Measurements from ENCODE around the gene SIDT2.
"Not testable (repeated sequence)": the region's sequence is repeated elsewhere in the genome, so short reads cannot be mapped to it uniquely, and the experiment has no call there.

SIDT2 gene

GRCh38 chr11:117175104-117175503 is 3.4 kb upstream of the SIDT2 start:
- Histone ChIP-seq H3K9ac (ENCODE audit: low read length) (no peak overlapping the region), H3K4me1 (ENCODE audit: insufficient read depth, low read length) (peaks cover 21% of the 10 kb centered on the region), H3K27ac (ENCODE audit: low read depth, low read length) (no peak overlapping the region)

DNA sequence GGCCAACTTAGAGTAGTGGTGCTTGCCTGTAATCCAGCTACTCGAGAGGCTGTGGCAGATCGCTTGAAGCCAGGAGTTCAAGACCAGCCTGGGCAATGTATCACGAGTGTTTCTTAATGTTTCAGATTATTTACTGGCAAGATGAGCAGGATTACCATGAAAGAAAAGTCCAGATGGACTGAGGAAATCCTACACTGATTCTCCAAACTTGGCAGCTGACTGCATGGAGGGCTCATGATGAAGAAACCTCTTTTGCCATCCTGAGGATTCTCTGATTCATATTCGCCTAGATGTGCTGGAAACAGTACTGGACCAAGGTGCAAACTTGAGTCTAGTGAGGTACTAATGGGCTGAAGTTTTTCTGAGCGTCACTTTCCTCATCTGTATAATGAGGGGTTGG is 2.8 kb upstream of the SIDT2 start:
- no peak overlapping the region for H3K4me3 ChIP-seq (ENCODE audit: low read depth in 1 of 2, low read length in 2 of 2)
- H3K27me3 ChIP-seq (ENCODE audit: control insufficient read depth in 1 of 2, insufficient read depth in 2 of 2, low read length in 2 of 2), result no peaks in the 10 kb centered on the region
- H3K27ac ChIP-seq (ENCODE audit: low read depth, low read length), result no peak overlapping the region
- peaks cover 6% of the 10 kb centered on the region for H3K36me3 ChIP-seq (ENCODE audit: insufficient read depth, low read length)
- no peaks in the 10 kb centered on the region for H3K9me3 ChIP-seq (ENCODE audit: low read length)
- H3K4me1 ChIP-seq (ENCODE audit: insufficient read depth, low read length), result peaks cover 24% of the 10 kb centered on the region
- no peak overlapping the region for H3K9ac ChIP-seq (ENCODE audit: low read length)

More at GRCh38 chr11:117175104-117175503, 3.4 kb upstream of the SIDT2 start:
- no peak overlapping the region for H3K4me3 ChIP-seq (ENCODE audit: low read depth in 1 of 2, low read length in 2 of 2)
- no peaks in the 10 kb centered on the region for H3K27me3 ChIP-seq (ENCODE audit: control insufficient read depth in 1 of 2, insufficient read depth in 2 of 2, low read length in 2 of 2)
- peaks cover 6% of the 10 kb centered on the region for H3K36me3 ChIP-seq (ENCODE audit: insufficient read depth, low read length)
- H3K9me3 ChIP-seq (ENCODE audit: low read length), result no peaks in the 10 kb centered on the region

DNA sequence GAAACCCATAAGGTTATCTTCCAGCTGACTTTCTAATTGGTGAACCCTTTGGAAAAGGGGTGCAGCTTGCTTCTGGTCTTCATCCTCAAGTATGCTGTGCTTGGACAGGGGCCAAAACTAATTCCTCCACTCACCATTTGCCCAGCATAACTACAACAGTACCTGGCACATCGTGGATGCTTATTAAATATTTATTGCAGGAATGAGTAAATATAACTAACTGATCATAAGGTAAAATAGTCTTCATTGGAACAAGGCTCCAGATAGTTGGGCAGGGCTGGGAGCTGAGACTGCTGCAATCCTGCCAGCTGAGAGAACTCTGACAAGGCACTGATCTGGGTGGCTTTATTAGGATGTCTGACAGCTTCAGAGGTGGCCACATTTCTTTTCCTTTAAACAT is 2.4 kb upstream of the SIDT2 start:
- H3K4me3 ChIP-seq (ENCODE audit: low read depth in 1 of 2, low read length in 2 of 2), result no peak overlapping the region
- H3K4me1 ChIP-seq (ENCODE audit: insufficient read depth, low read length), result peaks cover 24% of the 10 kb centered on the region
- peaks cover 2% of the 10 kb centered on the region for H3K36me3 ChIP-seq (ENCODE audit: insufficient read depth, low read length)
- H3K9ac ChIP-seq (ENCODE audit: low read length), result no peak overlapping the region
- no peaks in the 10 kb centered on the region for H3K9me3 ChIP-seq (ENCODE audit: low read length)
- H3K27ac ChIP-seq (ENCODE audit: low read depth, low read length), result no peak overlapping the region
- H3K27me3 ChIP-seq (ENCODE audit: control insufficient read depth in 1 of 2, insufficient read depth in 2 of 2, low read length in 2 of 2), result no peaks in the 10 kb centered on the region

- peak overlapping the region in 1 of 2 donors; percentile 81 for H3K4me3 ChIP-seq (ENCODE audit: low read depth in 1 of 2, low read length in 2 of 2)
- no peaks in the 10 kb centered on the region for H3K9me3 ChIP-seq (ENCODE audit: low read length)
- peak overlapping the region; percentile 70 for H3K9ac ChIP-seq (ENCODE audit: low read length)
- H3K4me1 ChIP-seq (ENCODE audit: insufficient read depth, low read length), result peaks cover 30% of the 10 kb centered on the region
- no peaks in the 10 kb centered on the region for H3K27me3 ChIP-seq (ENCODE audit: control insufficient read depth in 1 of 2, insufficient read depth in 2 of 2, low read length in 2 of 2)
- H3K27ac ChIP-seq (ENCODE audit: low read depth, low read length), result peak overlapping the region; percentile 91
- peaks cover 9% of the 10 kb centered on the region for H3K36me3 ChIP-seq (ENCODE audit: insufficient read depth, low read length)
Measured at GRCh38 chr11:117177534-117178209, 871 bp upstream of the SIDT2 start.

- H3K9ac ChIP-seq (ENCODE audit: low read length), result peak overlapping the region; percentile 47
- peaks cover 19% of the 10 kb centered on the region for H3K36me3 ChIP-seq (ENCODE audit: insufficient read depth, low read length)
- H3K4me3 ChIP-seq (ENCODE audit: low read depth in 1 of 2, low read length in 2 of 2), result peak overlapping the region; percentile 72 to 95
- H3K4me1 ChIP-seq (ENCODE audit: insufficient read depth, low read length), result peaks cover 30% of the 10 kb centered on the region
- H3K27me3 ChIP-seq (ENCODE audit: control insufficient read depth in 1 of 2, insufficient read depth in 2 of 2, low read length in 2 of 2), result no peaks in the 10 kb centered on the region
- no peaks in the 10 kb centered on the region for H3K9me3 ChIP-seq (ENCODE audit: low read length)
- peak overlapping the region; percentile 91 for H3K27ac ChIP-seq (ENCODE audit: low read depth, low read length)
Measured at GRCh38 chr11:117179048-117179999, 781 bp downstream of the SIDT2 start.

GRCh38 chr11:117180020-117180419 is 1.5 kb downstream of the SIDT2 start:
- Histone ChIP-seq H3K27ac (ENCODE audit: low read depth, low read length) (peak overlapping the region; percentile 91), H3K4me1 (ENCODE audit: insufficient read depth, low read length) (peaks cover 30% of the 10 kb centered on the region), H3K36me3 (ENCODE audit: insufficient read depth, low read length) (peaks cover 22% of the 10 kb centered on the region), H3K9me3 (ENCODE audit: low read length) (no peaks in the 10 kb centered on the region), H3K4me3 (ENCODE audit: low read depth in 1 of 2, low read length in 2 of 2) (peak overlapping the region; percentile 72 to 95), H3K9ac (ENCODE audit: low read length) (peak overlapping the region; percentile 47), H3K27me3 (ENCODE audit: control insufficient read depth in 1 of 2, insufficient read depth in 2 of 2, low read length in 2 of 2) (no peaks in the 10 kb centered on the region)

GRCh38 chr11:117180661-117181585 is 2.4 kb downstream of the SIDT2 start:
- Histone ChIP-seq H3K4me1 (ENCODE audit: insufficient read depth, low read length) (peaks cover 30% of the 10 kb centered on the region), H3K36me3 (ENCODE audit: insufficient read depth, low read length) (peaks cover 22% of the 10 kb centered on the region), H3K4me3 (ENCODE audit: low read depth in 1 of 2, low read length in 2 of 2) (peak overlapping the region in 1 of 2 donors; percentile 45), H3K27ac (ENCODE audit: low read depth, low read length) (peak overlapping the region; percentile 32), H3K9ac (ENCODE audit: low read length) (no peak overlapping the region), H3K27me3 (ENCODE audit: control insufficient read depth in 1 of 2, insufficient read depth in 2 of 2, low read length in 2 of 2) (no peaks in the 10 kb centered on the region), H3K9me3 (ENCODE audit: low read length) (no peaks in the 10 kb centered on the region)

DNA sequence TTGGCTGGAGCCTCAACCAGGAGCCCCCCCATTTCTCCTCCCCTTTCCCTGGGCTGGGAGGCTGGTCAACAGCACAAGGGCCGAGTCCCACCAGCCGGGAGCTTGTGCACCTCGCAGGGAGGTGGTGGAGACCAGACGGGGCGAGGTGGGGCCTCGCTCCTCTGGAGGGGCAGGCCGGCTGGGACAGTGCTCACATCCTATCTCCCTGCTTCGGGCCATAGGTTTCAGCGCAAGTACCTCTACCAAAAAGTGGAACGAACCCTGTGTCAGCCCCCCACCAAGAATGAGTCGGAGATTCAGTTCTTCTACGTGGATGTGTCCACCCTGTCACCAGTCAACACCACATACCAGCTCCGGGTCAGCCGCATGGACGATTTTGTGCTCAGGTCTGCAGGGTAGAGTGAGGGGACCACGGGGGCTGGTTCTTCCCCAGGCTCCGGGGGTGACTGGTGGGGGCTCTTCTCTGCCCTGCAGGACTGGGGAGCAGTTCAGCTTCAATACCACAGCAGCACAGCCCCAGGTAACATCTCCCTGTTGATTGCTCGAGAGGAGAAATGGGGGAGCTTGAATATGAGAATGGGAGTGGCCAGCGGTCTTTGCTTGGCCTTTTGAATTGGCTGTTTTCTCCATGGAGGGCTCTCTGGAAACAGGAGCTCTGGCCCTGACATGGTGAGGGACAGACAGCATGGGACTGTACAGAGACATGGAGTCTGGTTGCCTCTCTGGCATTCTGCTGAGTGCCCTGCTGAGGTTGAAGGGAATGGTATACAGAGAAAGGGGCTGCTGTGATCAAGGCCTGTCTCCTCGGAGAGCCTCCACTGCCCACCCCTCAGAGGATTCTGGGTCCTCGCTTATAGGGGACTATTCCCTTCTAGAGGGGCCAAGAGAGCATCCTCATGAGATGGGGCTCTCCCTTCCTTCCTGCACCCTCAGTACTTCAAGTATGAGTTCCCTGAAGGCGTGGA is 3.3 kb downstream of the SIDT2 start:
- H3K9ac ChIP-seq (ENCODE audit: low read length), result no peak overlapping the region
- H3K4me1 ChIP-seq (ENCODE audit: insufficient read depth, low read length), result peaks cover 30% of the 10 kb centered on the region
- H3K27me3 ChIP-seq (ENCODE audit: control insufficient read depth in 1 of 2, insufficient read depth in 2 of 2, low read length in 2 of 2), result no peaks in the 10 kb centered on the region
- H3K27ac ChIP-seq (ENCODE audit: low read depth, low read length), result no peak overlapping the region
- peaks cover 31% of the 10 kb centered on the region for H3K36me3 ChIP-seq (ENCODE audit: insufficient read depth, low read length)
- H3K9me3 ChIP-seq (ENCODE audit: low read length), result no peaks in the 10 kb centered on the region
- no peak overlapping the region for H3K4me3 ChIP-seq (ENCODE audit: low read depth in 1 of 2, low read length in 2 of 2)

DNA sequence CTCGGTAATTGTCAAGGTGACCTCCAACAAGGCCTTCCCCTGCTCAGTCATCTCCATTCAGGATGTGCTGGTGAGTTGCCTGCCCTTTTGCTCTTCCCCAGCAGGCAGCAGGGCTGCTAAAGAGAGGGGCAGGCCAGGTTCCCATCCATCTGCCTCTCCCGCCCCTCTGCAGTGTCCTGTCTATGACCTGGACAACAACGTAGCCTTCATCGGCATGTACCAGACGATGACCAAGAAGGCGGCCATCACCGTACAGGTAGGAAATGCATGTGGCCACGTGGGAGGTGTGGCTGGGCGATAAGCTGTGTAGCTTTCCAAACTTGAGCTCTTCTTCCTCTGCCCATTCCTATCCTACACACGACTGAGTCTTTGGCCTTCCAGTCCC is 4.0 kb downstream of the SIDT2 start:
- no peak overlapping the region for H3K27ac ChIP-seq (ENCODE audit: low read depth, low read length)
- H3K36me3 ChIP-seq (ENCODE audit: insufficient read depth, low read length), result peaks cover 38% of the 10 kb centered on the region
- no peaks in the 10 kb centered on the region for H3K9me3 ChIP-seq (ENCODE audit: low read length)
- peaks cover 30% of the 10 kb centered on the region for H3K4me1 ChIP-seq (ENCODE audit: insufficient read depth, low read length)
- no peak overlapping the region for H3K4me3 ChIP-seq (ENCODE audit: low read depth in 1 of 2, low read length in 2 of 2)
- no peaks in the 10 kb centered on the region for H3K27me3 ChIP-seq (ENCODE audit: control insufficient read depth in 1 of 2, insufficient read depth in 2 of 2, low read length in 2 of 2)
- no peak overlapping the region for H3K9ac ChIP-seq (ENCODE audit: low read length)

GRCh38 chr11:117183178-117183577 is 4.6 kb downstream of the SIDT2 start:
- not testable (repeated sequence) for H3K4me3 ChIP-seq (ENCODE audit: low read depth in 1 of 2, low read length in 2 of 2); H3K9me3 ChIP-seq (ENCODE audit: low read length); H3K27ac ChIP-seq (ENCODE audit: low read depth, low read length); H3K9ac ChIP-seq (ENCODE audit: low read length); H3K27me3 ChIP-seq (ENCODE audit: control insufficient read depth in 1 of 2, insufficient read depth in 2 of 2, low read length in 2 of 2)
- H3K36me3 ChIP-seq (ENCODE audit: insufficient read depth, low read length), result peaks cover 44% of the 10 kb centered on the region
- H3K4me1 ChIP-seq (ENCODE audit: insufficient read depth, low read length), result peaks cover 25% of the 10 kb centered on the region
